Globus pallidus (tissue), 1 donor: Measurements from ENCODE around the gene AXL.
A peak's percentile ranks its signal among the peaks of the same experiment; 100 is the strongest.
"Not testable (repeated sequence)": the region's sequence is repeated elsewhere in the genome, so short reads cannot be mapped to it uniquely, and the experiment has no call there.

Source experiments
- DNase-seq: peaks from one replicate; pipeline ENCODE4 v3.0.0-alpha.2; 2015; ENCODE audit warnings: low spot score

The AXL gene

GRCh38 chr19:41218615-41219507 lies at the start of gene AXL:
AXL (plus strand) TSS chr19:41219223; CDS start chr19:41219393, 170 bp downstream.
- peak; percentile 65 for DNase-seq

DNA sequence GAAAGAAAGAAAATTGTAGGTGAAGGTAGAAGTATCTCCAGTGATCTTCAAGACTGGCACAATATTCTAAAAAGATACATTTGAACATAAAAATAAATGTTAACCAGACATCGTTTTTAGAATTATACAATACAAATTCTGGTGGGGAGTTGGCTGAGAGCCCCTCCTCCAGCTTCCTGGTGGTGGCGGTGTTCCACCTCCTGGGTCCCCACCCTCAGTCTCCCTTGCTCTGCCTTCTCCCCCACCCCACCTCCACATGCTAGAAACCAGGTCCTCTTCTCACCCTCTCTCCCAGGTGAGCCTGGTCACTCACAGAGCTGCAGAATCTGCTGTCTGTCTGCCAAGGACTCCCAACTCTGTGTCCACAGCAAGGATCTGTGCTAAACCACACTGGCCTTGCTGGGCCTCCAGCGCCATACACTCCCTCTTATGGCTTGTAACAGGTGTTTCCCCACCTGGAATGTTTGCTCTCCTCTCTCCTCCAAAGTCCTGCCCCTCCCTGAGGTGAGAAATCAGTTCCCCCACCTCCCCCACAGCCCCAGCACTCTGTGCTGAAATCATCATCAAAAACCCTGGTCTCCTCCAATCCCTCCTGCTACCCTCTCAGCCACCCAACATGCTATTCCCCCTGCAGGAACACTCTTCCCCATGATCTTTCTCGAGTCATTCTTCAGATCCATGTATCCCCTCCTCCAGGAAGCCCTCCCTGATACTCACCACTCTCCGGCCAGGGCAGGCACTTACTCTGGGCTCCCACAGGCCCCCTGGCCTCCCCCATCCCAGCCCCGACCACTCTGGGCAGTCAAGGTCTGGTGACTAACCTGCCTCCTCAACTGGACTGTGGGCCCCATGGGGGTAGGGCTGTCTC lies 46.5 kb upstream of the AXL start:
- DNase-seq: no peak

DNA sequence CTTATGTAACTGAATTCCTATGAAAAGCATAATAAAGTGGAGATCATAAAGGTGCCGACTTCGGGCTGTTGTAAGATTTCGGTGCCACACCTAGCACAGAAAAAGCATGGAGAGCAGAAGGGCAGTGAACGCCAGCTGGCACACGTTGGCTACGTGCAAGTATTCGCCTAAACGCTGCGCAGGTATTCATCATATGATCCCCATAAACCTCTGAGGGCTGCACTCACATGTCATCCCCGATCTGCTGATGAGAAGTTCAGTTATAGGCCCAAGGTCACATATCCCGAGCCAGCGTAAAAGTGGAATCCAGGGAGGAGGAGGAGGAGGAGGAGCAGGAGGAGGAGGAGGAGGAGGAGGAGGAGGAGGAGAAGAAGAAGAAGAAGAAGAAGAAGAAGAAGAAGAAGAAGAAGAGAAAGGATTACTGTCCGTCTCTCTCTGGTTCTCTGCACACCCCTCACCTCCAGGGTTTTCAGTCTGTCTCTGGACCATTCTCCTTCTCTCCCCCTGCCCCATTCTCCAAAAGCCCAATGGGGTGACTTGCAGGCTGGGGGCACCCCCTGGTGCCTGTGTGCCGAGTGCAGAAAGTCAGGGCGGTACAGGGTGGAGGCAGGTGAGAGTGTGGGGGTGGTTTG lies 44.6 kb upstream of the AXL start:
- DNase-seq: no peak

DNA sequence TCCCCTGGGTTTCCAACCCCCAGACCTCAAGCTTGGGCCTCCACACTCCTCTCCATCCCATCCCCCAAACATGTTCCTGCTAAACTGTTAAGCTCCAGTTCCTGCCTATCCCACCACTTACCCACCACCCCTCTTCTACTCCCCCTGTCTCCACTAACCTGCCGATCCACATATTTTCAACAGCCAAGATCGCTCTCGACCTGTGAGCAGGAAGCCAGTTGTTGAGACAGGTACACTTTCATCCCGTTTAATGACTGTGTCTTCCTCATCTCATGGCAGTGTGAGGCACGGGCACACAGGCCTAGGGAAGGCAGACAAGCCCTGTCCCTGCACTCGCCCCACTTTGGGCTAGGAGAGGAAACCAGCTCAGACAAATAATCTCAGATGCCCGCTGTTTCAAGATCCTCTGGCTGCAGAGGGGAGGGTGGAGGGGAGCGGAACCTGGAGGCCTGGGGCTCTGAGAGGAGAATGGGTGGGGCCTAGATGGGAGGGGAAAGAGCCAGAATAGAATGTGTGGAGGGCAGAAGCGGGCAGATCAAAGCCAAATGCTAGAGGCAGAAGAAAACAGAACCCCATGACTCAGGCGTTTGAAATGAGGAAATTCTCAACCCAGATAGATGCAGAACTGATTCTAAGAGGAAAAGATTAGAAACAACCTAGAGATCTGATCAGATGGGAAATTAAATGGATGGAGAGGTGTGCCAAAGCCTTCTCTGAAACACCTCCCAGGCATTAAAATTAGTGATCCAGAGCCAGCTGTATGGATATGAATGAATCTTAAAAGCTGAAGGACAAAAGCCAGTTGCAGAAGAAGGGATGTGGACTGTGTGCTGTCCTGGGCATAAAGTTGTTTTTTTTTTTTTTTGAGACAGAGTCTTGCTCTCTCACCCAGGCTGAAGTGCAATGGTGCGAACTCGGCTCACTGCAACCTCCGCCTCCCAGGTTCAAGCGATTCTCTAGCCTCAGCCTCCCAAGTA lies 42.9 kb upstream of the AXL start:
- peak; percentile 57 for DNase-seq

- DNase-seq: not testable (repeated sequence)
These were observed 38.9 kb upstream of the AXL start for GRCh38 chr19:41180173-41180572.

DNA sequence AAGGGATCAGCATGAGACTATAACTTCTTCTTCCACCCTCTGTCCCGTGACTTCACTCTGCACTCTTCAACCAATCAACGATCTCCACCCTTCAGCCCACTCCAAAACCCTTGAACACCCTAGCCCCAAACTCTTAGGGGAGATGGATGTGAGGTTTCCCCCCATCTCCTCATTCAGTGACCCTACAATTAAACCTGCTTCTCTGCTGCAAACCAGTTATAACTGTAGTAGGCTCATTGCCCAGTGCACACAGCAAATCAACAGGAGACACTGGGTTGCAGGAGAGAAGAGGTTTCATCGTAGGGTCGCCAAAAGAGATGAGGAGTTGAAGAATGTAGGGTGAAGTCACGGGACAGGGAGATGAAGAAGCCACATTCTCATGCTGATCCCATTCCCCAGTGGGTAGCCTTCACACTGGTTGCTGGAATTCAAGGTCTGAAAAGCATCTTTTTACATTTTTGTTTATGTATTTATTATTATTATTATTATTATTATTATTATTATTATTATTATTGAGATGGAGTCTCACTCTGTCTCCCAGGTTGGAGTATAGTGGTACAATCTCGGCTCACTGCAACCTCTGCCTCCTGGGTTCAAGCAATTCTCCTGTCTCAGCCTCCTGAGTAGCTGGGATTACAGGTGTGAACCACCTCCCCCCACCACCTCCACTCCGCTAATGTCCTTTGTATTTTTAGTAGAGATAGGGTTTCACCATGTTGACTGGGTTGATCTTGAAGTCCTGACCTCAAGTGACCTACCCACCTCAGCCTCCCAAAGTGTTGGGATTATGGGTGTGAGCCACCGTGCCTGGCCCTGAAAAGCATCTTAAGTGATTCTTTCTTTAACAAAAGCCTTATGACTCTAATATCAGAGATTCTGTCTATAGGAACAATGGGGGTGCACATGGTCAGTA lies 31.8 kb upstream of the AXL start:
- DNase-seq: no peak

DNA sequence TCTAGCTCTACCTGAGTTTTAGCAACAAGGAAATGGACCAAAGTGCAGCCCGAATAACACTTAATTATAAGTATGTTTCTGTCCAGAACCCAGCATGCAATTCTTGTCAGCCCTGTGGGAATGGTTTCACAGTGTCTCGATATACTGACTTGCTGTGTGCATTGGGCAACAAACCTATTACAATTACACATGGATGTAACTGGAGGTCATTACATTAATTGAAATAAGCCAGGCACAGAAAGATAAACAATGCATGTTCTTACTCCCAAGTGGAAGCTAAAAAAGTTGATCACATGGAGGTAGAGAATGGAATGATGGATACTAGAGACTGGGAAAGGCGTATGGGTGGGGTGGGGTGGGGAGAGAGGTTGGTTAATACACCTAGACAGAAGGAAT lies 31.1 kb upstream of the AXL start:
- no peak for DNase-seq

GRCh38 chr19:41189425-41190065 lies 29.5 kb upstream of the AXL start:
- DNase-seq: no peak

DNA sequence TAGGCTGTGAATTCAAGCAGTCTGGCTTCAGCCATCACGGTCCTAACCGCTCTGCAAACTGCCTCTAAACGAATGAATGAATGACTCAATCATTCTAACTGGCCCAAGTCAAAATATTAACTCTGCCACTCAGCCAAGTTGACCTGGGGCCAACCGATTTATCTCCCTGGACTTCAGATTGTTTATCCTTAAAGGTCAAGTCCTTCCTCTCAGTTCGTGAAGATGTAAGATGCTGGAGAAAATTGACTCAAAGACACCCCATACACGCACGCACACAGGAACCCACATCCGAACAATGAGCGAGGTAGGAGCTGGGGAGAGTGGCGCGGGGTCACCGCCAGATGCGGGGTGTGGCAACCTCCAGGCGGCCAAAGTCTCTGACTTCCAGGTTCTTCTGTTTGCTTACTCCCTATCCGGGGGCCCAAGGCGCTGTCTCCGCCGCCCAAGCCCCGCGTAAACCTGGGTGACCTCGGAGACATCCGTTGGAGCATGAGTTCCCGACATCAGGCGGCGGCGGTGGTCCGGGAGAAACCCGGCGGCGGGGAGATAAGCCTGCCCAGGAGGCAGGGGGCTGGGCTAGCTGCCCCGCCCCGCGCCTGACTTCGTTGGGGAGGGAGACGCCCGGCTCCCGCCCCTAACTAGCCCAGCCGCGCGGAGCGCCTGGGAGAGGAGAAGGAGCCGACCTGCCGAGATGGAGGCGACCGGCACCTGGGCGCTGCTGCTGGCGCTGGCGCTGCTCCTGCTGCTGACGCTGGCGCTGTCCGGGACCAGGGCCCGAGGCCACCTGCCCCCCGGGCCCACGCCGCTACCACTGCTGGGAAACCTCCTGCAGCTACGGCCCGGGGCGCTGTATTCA lies 26.2 kb upstream of the AXL start, which contains the start of gene CYP2S1:
CYP2S1 (plus strand) TSS at position 646 of the 856 bp plus-strand sequence; CDS start at position 692, 46 bp downstream.
- no peak for DNase-seq

DNA sequence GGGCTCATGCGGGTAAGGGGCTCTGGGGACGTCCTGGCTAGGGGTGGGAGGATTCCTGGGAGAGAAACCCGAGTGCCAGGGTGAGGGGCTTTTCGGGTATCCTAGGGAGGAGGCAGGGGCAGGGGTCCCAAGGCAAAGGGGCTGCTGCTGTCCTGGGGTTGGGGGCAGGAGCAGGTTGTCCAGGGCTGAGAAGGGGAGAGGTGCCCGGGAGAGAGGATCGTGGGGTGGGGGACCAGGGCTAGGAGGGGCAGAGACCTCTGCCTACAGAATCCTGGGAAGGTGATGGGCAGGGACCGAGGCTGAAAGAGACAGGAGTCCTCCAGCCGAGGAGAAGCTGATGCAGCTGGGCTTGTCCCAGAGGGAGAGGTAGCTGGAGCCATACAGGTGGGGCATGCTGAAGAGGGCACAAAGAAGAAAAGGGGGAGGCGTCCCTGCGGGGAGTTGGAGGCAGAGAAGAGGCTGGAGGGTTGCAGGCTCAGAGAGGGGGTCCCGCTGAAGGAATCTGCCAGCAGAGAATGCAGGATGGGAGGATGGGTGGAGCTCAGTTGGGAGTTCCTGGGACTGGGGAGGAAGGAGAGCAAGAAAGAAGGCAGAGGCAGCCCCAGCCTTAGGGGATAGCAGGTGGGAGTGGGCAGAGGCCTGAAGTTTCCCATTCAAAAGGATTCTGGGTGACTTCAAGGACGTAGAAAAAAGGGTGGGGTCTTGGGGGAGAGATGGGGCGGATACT lies 25.4 kb upstream of the AXL start:
- DNase-seq: no peak

DNA sequence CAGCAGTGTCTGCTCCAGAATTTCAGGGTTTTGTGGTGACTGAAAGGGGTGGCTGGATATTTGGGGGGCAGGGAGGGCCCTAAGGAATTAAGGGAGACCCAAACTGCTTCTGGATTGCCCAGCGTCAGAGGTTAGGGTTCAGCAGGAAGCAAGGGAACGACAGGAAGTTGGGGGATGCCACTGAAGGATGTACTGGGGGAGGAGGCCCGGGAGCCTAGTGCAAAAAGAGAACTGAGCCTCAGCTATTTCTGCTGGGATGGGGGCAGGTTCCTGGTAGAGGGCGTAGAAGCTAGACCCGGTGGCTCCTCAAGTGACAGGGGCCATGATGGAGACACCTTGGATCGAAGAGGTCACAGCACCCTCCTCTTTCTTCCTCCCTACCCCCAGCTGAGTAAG lies 24.9 kb upstream of the AXL start:
- no peak for DNase-seq

GRCh38 chr19:41195675-41196497 lies 23.1 kb upstream of the AXL start:
- no peak for DNase-seq

DNA sequence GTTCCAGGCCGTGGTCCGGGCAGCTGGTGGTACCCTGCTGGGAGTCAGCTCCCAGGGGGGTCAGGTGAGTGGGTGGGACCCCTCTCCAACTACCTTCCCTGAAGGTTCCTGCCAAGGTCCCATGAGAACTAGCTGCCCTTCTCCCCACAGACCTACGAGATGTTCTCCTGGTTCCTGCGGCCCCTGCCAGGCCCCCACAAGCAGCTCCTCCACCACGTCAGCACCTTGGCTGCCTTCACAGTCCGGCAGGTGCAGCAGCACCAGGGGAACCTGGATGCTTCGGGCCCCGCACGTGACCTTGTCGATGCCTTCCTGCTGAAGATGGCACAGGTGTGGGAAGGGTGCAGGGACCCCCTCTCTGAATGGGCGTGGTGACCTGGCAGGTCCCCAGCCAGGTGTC lies 20.5 kb upstream of the AXL start:
- no peak for DNase-seq

DNA sequence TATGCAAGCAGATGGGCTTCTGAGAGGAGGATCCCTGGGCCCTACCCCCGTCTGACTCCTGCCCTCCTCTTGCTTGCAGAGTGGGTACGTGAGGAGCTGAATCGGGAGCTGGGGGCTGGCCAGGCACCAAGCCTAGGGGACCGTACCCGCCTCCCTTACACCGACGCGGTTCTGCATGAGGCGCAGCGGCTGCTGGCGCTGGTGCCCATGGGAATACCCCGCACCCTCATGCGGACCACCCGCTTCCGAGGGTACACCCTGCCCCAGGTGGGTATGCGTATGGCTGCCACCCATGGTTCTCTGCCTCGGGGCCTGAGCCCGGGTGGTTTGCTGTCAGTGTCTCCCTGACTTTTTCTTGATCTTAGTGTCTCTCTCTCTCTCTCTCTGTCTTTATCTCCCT lies 15.7 kb upstream of the AXL start:
- no peak for DNase-seq

GRCh38 chr19:41204338-41204737 lies 14.7 kb upstream of the AXL start:
- peak; percentile 83 for DNase-seq

DNA sequence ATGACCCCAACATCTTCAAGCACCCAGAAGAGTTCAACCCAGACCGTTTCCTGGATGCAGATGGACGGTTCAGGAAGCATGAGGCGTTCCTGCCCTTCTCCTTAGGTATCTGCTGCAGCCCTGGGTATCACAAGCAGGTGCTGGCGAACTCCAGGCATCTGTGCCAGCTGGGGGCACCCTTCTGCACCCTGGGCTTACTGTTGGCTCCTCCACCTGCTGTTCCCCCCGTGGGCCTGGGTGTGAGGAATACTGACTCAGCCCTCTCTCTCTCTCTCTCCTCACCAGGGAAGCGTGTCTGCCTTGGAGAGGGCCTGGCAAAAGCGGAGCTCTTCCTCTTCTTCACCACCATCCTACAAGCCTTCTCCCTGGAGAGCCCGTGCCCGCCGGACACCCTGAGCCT lies 13.0 kb upstream of the AXL start:
- no peak for DNase-seq

DNA sequence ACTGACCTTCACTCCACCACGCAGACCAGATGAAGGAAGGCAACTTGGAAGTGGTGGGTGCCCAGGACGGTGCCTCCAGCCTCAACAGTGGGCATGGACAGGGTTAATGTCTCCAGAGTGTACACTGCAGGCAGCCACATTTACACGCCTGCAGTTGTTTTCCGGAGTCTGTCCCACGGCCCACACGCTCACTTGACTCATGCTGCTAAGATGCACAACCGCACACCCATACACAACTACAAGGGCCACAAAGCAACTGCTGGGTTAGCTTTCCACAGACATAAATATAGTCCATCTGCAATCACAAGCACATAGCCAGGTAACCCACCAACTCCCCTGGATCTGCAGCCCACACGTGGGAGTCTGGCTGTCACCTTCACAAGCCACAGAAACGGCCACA lies 12.6 kb upstream of the AXL start:
- no peak for DNase-seq
